ENCODE data around the gene FBXL2.
"Not testable (repeated sequence)": the region's sequence is repeated elsewhere in the genome, so short reads cannot be mapped to it uniquely, and the experiment has no call there.

FBXL2 gene

DNA sequence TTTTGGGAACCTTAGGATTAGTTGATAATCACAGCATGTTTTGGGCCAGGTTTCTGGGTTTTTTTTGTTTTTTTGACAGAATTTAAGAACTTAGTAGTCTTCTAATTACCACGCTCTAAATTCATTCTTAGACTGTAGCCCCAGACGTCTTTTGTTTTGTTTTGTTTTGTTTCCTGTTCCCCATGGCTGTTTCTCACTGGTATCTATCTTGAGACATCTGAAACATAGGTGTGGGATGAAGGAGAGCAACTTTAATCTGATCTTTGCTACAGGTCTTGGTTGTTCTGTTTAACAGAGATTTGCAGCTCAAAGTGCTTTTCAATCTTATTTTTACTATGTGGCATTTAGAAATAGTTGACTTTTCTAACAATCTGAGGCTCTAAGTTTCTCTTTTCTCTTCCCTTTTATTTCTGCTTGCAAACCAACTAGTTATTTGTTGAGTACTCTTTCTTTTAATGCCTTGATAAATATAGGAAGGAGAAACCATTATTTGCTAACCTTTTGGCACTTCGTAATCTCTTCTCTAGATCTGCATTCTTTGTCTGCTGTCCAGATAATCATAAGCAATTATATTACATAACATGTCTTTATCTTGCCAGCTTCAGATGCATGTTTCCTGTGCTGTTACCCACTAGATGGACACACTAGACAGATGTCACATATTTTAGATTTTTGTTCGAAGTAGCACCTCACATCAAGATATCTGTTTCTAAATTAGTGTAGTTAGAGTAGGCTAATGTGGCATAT lies 40.9 kb downstream of the FBXL2 start:
- DNase-seq, result no peak

DNA sequence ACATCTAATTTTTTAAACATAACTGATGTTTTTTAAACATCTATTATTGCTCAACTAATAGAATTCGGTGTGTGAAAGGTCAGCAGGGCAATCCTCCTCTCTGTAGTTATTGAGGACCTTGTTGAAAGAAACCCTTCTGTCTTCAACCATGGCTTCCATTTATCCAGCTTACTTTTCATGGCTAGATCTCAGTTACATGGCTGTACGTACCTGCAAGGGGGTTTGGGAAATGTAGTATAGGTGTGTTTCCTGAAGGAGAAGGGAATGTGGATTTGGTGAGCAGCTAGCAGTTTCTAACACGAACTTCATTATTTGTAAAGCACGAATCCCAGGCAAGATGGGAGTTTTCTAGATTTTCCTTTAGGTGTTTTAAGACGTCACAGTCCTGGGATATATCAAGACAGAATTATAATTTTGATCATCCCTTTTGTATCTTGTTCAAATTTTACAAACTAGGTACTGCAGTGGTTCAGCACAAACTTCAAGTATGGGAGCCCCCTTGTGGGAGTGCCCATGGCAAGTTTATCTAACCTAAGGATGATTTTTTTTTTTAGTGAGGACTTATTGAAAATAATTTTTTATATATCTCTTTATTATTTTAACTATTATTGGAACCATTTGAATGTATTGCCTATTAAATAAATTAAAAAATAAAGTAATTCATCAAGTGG lies 41.6 kb downstream of the FBXL2 start:
- DNase-seq, result no peak

- no peak for DNase-seq
These were observed 45.2 kb downstream of the FBXL2 start for GRCh38 chr3:33322412-33322811.

GRCh38 chr3:33331414-33331813 lies 54.2 kb downstream of the FBXL2 start:
- no peak for DNase-seq

- DNase-seq, result no peak
These were observed 57.1 kb downstream of the FBXL2 start for GRCh38 chr3:33334364-33334763.

GRCh38 chr3:33338936-33339465 lies 61.8 kb downstream of the FBXL2 start:
- DNase-seq, result not testable (repeated sequence)

DNA sequence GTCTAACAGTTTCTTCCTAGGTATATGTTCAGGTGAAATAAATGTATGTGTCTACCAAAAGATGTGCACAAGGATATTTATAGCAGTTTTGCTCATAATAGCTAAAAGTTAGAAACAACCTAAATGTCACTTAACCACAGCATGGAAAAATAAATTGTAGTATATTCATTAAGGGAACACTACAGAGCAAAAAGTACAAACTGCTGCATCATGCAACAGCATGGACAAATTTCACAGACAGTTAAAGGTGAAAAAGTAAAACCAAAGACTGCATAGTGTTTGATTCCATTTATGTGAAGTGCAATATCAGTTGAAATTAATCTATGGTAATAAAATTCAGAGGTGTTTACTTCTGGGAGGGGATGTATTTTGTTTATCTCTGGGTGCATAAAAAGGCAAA lies 62.5 kb downstream of the FBXL2 start:
- no peak for DNase-seq

GRCh38 chr3:33355611-33356010 lies 78.4 kb downstream of the FBXL2 start:
- DNase-seq, result no peak

- no peak for DNase-seq
These were observed 81.0 kb downstream of the FBXL2 start for GRCh38 chr3:33358172-33358781.

DNA sequence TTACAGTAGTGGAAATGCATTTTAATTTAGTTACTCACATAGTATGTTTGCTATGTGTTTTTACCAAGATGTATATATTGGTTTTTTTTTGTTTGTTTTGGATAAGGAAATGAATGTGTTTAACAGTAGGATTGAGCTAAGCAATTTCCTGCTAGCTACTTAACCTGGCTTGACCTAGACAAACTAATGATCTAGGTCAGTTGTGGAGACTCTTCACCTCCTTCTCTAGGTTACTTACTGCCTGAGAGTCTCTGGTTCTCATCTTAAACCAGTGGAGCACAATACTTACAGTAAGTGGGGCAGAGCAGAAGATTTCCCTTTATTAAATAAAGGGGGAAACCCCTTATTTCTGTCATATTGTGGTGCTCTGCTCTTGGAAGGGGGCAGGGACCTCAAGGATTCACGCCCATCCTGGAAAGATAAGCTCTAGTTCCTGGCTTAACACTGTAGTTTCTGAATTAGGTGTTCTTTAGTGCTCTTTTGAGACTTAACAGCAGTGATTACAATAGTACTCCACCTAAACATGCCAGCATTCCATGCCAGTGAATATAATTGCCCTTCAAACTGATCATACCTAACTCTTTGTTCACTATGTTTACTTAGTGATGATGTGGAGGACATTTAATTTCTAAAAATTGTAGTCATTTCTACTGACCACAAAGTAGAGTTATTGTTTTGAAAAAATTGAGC lies 83.0 kb downstream of the FBXL2 start:
- DNase-seq, result no peak

- DNase-seq, result no peak
These were observed 86.0 kb downstream of the FBXL2 start for GRCh38 chr3:33363113-33363800.

GRCh38 chr3:33364060-33364459 lies 86.8 kb downstream of the FBXL2 start:
- DNase-seq, result no peak

- DNase-seq, result no peak
These were observed 87.4 kb downstream of the FBXL2 start for GRCh38 chr3:33364531-33365128.

DNA sequence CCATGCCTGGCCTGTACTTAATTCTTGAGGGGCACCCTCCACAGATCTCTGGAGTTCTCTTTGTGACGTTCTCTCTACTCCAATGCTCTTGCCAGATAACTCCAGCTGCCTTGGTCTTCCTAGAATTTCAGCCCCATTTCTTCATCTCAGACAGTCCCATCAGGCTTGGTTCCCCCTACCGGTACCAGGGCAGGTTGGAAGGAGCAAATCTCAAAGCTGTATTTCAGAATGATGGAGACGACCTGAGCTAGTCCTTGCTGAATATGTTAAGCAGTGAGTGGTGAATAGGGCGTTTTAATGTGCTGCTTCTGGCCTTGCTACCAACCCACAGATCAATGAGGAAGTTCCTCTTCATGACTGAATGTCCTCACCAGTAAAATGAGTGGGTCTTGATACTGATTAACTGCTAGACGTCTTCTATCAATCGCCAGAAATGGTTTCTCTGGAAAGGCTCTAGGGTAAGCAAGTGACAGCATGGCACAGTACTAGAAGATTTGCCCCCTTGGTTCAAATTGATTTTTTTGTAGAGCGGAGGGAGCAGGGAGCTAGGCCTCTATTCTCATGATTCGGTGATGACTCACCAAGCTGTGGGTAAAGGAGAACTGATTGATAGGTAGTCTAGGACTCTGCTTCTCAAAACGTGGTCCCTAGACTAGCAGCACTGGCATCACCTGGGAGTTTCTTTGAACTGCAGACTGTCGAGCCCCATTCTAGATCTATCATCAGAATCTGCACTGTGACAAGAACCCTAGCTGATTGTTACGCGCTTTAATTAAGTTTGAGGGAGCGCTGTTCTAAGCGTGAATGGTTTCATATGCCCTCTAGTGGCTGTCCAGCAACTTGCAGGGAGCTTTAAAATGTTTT lies 95.2 kb downstream of the FBXL2 start:
- DNase-seq, result no peak

GRCh38 chr3:33373082-33373437 lies 95.8 kb downstream of the FBXL2 start:
- DNase-seq, result no peak

- DNase-seq, result no peak
These were observed 100.2 kb downstream of the FBXL2 start for GRCh38 chr3:33377489-33377888.

DNA sequence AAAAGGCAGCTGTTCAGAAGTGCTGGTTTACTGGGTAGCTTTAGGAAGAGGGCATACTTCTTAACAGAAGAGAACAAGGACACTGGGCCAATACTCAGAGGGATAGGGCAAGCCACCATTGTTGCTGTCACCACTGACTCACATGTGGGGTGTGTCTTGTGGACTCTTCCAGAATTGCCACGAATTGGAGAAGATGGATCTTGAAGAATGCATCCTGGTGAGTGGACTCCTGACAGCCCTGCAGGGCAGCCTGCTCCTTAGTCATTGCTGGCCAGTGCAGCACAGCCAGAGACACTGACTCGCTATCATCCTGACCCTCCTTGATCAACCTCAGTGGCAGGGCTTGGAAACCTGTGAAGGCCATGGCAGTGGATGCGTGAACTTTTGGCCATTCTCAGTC lies 100.7 kb downstream of the FBXL2 start:
- DNase-seq, result no peak

DNA sequence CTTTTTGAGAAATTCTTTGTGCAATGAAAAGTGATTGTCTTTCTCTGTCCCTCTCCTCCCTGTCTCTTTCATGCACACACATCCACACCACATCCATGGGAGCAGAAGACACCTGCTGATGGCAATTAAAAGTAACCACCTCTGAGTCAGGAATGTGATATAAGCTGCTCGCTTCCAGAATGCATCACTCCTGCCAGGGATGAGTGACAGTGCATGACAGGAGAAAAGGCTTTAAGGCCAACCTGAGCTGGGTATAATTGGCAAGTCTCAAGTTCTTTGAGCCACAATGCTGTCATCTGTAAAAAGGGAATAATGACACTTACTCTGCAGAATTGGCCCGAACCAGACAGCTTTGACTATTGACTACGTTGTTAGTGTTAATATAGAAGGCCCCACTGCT lies 103.4 kb downstream of the FBXL2 start:
- DNase-seq, result no peak

DNA sequence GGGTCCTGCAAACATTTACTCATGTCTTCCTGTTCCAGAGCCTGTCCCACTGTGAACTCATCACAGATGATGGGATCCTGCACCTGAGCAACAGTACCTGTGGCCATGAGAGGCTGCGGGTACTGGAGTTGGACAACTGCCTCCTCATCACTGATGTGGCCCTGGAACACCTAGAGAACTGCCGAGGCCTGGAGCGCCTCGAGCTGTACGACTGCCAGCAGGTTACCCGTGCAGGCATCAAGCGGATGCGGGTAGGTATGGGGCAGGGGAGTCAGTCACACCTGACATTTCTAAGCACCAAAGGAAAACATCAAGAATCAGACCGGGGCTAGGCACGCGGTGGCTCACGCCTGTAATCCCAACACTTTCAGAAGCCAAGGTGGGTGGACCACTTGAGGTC lies 106.7 kb downstream of the FBXL2 start:
- DNase-seq, result no peak

DNA sequence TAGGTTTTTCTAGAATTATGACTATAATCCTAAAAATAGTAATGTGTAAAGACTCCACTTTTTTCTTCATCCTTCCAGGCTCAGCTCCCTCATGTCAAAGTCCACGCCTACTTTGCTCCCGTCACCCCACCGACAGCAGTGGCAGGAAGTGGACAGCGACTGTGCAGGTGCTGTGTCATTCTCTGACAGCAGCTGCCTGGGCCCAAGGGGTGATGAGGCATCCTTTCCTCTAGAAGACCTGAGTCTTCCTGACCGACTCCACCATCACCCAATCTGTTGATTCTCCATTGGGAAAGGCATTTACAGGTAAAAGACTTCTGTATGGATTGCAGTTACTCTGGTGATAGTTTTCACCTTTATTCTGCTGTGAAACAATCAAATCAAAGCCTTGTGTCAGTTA lies 108.2 kb downstream of the FBXL2 start:
- DNase-seq, result no peak

- no peak for DNase-seq
These were observed 109.4 kb downstream of the FBXL2 start for GRCh38 chr3:33386631-33387030.

All from DMS 273 treated with DMSO at 0.1 percent for 48 hours (cell line).